Measurements from ENCODE around the gene TLL1.

TLL1 gene

DNA sequence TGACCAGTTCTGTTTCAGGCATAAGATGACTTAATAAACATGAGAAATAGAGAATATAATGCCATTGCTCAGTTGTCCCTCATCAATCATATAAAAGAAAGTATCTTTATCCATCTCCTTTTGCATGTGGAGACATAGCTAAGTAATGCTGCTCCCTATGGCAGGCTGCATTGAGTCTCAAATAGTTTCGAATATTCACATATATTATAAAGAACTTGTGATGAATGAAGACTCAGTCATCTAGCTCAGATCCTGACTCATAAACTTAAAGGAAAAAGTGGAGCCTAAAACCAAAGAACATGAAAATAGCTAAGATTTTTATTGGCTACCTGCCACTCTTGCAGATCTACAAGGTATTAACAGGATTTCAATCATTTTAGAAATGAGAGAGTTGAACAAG lies 11.7 kb upstream of the TLL1 start:
- Histone ChIP-seq H3K27me3 (ENCODE audit: control insufficient read depth, insufficient read depth, low read length) (no peaks in the 10 kb centered on the region), H3K36me3 (ENCODE audit: insufficient read depth, low read length) (no peaks in the 10 kb centered on the region), H3K9me3 (replicated peaks; ENCODE audit: low read length) (no peaks in the 10 kb centered on the region), H3K4me2 (ENCODE audit: low read length) (no peak overlapping the region), H3K4me1 (ENCODE audit: control insufficient read depth, insufficient read depth, low read length) (no peaks in the 10 kb centered on the region), H3K4me3 (ENCODE audit: low read length) (no peak overlapping the region), H3K9ac (ENCODE audit: low read depth, low read length) (no peak overlapping the region)

DNA sequence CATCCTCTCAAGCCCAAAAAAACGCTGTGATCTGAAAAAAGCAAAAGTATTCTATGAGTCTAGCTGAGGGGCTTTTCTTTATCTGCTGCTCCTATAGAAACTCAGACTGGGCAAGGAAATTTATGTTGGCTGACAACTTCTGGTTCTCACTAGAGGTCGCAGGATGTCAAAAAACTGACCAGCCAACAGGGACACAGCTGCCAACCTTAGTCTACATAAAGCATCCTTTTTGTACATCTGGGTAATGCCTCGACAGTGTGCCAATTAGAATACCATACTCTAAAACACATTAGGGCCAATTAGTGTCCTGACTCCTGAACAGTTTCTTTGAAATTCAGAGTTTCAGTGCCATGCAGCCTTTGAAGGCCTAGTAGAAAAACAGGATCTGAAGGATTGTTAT lies 8.8 kb upstream of the TLL1 start:
- Histone ChIP-seq H3K9ac (ENCODE audit: low read depth, low read length) (no peak overlapping the region), H3K36me3 (ENCODE audit: insufficient read depth, low read length) (no peaks in the 10 kb centered on the region), H3K4me3 (ENCODE audit: low read length) (no peak overlapping the region), H3K4me1 (ENCODE audit: control insufficient read depth, insufficient read depth, low read length) (no peaks in the 10 kb centered on the region), H3K27me3 (ENCODE audit: control insufficient read depth, insufficient read depth, low read length) (no peaks in the 10 kb centered on the region), H3K4me2 (ENCODE audit: low read length) (no peak overlapping the region), H3K9me3 (replicated peaks; ENCODE audit: low read length) (no peaks in the 10 kb centered on the region)

DNA sequence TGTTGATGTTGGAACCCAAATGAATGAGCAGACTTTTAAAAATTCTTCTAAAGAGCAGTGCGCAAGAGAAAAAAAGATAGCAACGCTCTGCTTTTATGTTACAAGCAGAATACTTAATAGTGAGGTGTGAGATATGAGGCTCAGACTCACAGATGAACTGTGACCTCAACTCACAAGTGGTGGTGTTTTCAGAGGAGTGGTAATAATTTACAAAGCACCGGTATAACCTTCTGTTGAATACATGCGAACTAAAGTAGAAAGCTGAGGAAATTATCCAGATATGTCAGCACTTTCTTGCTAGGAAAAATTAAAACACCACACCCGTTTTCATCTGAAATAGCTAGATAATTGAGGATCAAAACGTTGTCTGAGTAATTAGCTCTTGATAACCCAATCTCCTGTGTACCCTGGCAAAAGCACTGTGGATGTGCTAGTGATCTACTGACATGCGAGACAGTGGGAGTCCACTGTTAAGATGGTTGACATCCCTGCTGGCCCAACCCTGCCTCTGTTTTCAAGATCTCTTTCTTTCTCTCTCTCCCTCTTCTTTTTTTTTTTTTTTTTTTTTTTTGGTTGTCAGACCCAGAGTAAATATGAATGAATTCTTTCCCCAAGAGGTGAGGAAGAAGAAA lies 6.9 kb upstream of the TLL1 start:
- no peaks in the 10 kb centered on the region for H3K36me3 ChIP-seq (ENCODE audit: insufficient read depth, low read length)
- H3K9me3 ChIP-seq (replicated peaks; ENCODE audit: low read length), result no peaks in the 10 kb centered on the region
- no peak overlapping the region for H3K4me2 ChIP-seq (ENCODE audit: low read length)
- H3K9ac ChIP-seq (ENCODE audit: low read depth, low read length), result no peak overlapping the region
- H3K4me3 ChIP-seq (ENCODE audit: low read length), result no peak overlapping the region
- H3K4me1 ChIP-seq (ENCODE audit: control insufficient read depth, insufficient read depth, low read length), result no peaks in the 10 kb centered on the region
- H3K27me3 ChIP-seq (ENCODE audit: control insufficient read depth, insufficient read depth, low read length), result no peaks in the 10 kb centered on the region

DNA sequence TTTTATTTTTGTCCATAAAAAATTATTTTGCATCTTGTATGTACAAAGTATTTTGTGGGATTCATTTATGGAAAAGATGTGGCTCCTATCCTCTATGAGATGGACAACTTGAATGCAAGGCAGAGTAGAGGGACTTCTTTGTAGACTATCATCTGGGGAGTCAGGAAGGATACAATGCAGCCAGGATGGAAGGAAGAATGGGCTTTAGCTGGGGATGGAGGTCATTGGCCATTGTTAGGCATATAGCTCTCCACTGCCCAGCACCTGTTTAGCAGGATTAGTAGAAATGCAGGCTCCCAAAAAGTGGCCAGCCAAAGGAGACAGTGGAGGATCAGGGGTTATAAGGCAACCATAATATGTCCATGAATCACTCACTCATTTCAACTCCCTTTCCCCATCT lies 5.1 kb upstream of the TLL1 start:
- Histone ChIP-seq H3K4me2 (ENCODE audit: low read length) (no peak overlapping the region), H3K36me3 (ENCODE audit: insufficient read depth, low read length) (no peaks in the 10 kb centered on the region), H3K9ac (ENCODE audit: low read depth, low read length) (no peak overlapping the region), H3K4me3 (ENCODE audit: low read length) (no peak overlapping the region), H3K4me1 (ENCODE audit: control insufficient read depth, insufficient read depth, low read length) (peaks cover 4% of the 10 kb centered on the region), H3K27me3 (ENCODE audit: control insufficient read depth, insufficient read depth, low read length) (no peaks in the 10 kb centered on the region), H3K9me3 (replicated peaks; ENCODE audit: low read length) (no peaks in the 10 kb centered on the region)

DNA sequence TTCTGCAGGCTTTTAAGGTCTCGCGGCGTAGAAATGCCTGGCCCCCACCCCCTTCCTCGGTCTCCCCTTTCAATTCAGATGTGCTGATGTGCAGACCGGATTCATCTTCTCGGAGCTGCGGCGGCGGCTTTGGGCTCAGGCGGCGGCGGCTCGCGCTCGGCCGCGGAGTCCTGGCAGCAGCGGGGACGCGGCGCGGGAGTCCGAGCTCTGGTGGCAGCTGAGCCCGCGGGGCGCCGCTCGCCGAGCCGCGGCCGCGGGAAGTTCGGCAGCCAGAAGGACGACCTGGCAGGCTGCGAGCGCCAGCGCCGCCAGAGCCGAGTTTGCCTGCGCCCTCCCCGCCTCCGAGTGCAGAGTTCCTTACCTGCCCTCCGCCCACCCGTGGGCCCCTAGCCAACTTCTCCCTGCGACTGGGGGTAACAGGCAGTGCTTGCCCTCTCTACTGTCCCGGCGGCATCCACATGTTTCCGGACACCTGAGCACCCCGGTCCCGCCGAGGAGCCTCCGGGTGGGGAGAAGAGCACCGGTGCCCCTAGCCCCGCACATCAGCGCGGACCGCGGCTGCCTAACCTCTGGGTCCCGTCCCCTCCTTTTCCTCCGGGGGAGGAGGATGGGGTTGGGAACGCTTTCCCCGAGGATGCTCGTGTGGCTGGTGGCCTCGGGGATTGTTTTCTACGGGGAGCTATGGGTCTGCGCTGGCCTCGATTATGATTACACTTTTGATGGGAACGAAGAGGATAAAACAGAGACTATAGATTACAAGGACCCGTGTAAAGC lies 448 bp downstream of the TLL1 start:
- Histone ChIP-seq H3K9ac (ENCODE audit: low read depth, low read length) (peak overlapping the region; percentile 39), H3K36me3 (ENCODE audit: insufficient read depth, low read length) (no peaks in the 10 kb centered on the region), H3K4me2 (ENCODE audit: low read length) (peak overlapping the region; percentile 99), H3K27me3 (ENCODE audit: control insufficient read depth, insufficient read depth, low read length) (no peaks in the 10 kb centered on the region), H3K4me3 (ENCODE audit: low read length) (peak overlapping the region; percentile 88), H3K4me1 (ENCODE audit: control insufficient read depth, insufficient read depth, low read length) (peaks cover 11% of the 10 kb centered on the region), H3K9me3 (replicated peaks; ENCODE audit: low read length) (no peaks in the 10 kb centered on the region)

DNA sequence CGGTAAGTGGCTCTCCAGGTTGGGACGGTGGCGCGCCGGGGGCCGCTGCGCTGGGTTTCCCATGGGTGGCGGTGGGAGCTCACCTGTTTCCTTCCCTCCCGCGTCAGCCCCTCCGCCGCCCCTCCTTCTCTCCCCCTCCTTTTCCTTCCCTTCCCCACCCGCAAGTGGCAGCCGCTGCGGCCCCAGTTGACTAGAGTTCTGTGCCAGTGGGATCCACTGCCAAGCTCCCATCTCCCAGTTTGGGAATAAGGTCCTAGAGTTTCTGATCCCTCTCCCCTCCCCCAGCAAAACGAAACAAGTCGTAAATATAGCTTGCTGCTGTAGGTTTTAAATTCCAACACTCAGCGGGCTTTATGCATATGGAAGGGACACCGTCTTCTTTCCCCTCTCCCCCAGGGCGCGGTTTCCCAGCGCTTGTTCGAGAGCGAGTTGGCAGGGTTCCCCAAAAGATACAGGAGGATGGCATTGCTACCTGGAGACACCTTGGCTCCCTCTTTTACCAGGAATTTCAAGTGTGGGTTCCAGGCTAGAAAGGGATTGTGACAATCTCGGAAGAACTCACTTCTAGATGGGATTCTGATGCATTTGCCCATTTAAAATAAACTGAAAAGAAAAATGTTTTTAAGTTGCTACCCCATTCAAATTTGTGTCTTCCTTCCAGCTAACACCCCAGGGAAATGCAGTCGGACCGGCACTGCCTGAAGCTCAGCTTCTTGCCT lies 1.2 kb downstream of the TLL1 start:
- Histone ChIP-seq H3K4me2 (ENCODE audit: low read length) (peak overlapping the region; percentile 99), H3K4me1 (ENCODE audit: control insufficient read depth, insufficient read depth, low read length) (peaks cover 11% of the 10 kb centered on the region), H3K36me3 (ENCODE audit: insufficient read depth, low read length) (no peaks in the 10 kb centered on the region), H3K9me3 (replicated peaks; ENCODE audit: low read length) (no peaks in the 10 kb centered on the region), H3K4me3 (ENCODE audit: low read length) (peak overlapping the region; percentile 88), H3K27me3 (ENCODE audit: control insufficient read depth, insufficient read depth, low read length) (no peaks in the 10 kb centered on the region), H3K9ac (ENCODE audit: low read depth, low read length) (peak overlapping the region; percentile 39)

DNA sequence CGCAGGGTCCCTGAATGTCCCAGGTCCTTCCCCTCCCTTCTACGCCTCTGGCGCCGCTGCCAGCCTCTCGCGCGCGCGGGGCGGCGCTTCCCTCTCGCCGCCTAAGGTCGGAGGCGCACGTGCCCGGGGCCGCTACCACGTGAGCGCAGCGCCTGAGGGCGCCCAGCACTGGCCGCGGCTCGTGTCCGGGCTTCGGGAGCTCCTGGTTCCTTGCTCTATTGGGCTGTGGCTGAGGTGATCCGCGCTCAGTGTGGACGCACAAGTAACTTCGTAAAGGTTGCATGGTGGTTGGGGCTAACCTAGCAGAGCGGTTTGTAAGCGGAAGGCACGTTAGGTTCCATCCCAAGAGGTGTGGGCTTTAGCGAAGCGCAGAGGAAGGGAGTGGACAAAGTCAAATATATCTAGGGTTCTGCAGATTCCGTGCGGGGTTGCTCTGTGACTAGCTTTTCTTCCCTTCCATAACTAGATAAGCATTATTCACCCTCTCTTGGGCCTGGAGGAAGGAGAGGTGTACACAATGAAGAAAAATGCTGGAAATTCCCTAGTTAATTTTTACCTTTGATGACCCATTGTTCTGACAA lies 1.8 kb downstream of the TLL1 start:
- Histone ChIP-seq H3K4me3 (ENCODE audit: low read length) (peak overlapping the region; percentile 88), H3K27me3 (ENCODE audit: control insufficient read depth, insufficient read depth, low read length) (no peaks in the 10 kb centered on the region), H3K4me2 (ENCODE audit: low read length) (peak overlapping the region; percentile 99), H3K9me3 (replicated peaks; ENCODE audit: low read length) (no peaks in the 10 kb centered on the region), H3K36me3 (ENCODE audit: insufficient read depth, low read length) (no peaks in the 10 kb centered on the region), H3K9ac (ENCODE audit: low read depth, low read length) (peak overlapping the region; percentile 39), H3K4me1 (ENCODE audit: control insufficient read depth, insufficient read depth, low read length) (peaks cover 11% of the 10 kb centered on the region)

DNA sequence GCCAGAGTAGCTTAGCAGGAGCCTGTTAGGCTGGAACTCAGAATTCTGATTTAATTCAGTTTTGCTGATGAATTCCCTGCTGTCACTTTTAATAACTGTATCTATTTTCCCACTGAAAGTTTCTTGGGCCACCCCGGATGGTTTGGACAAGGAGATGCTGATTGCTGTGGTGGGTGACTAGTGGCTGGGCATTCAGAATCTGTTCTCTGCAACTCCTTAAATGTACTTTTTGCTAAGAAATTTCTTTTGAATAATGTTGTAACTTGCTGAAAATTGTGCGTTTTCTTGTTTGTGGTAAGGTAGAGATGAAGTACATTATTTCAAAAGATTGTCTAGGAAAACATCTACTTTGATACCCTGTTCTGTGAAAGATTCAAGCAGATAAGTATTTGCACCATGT lies 2.4 kb downstream of the TLL1 start:
- Histone ChIP-seq H3K4me3 (ENCODE audit: low read length) (no peak overlapping the region), H3K27me3 (ENCODE audit: control insufficient read depth, insufficient read depth, low read length) (no peaks in the 10 kb centered on the region), H3K4me2 (ENCODE audit: low read length) (peak overlapping the region; percentile 99), H3K9me3 (replicated peaks; ENCODE audit: low read length) (no peaks in the 10 kb centered on the region), H3K36me3 (ENCODE audit: insufficient read depth, low read length) (no peaks in the 10 kb centered on the region), H3K9ac (ENCODE audit: low read depth, low read length) (no peak overlapping the region), H3K4me1 (ENCODE audit: control insufficient read depth, insufficient read depth, low read length) (peaks cover 11% of the 10 kb centered on the region)

DNA sequence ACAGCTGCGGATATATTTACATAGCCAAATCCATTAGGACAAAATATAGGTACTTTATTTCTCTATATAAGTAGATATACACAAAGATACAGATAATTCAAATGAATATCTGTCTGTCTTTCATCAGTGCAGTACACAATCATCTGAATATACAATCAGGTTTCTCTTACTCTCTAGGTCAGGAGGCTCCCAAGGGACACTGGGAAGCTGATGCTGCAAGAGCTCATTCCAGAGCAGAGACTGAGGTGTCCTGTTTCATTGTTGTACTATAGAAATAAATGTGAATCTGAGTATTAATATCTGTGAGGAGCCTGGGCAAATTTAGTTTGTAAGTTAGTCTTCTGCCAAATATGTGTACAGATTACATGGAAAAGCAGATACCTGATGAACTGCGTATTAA lies 4.2 kb downstream of the TLL1 start:
- Histone ChIP-seq H3K4me3 (ENCODE audit: low read length) (no peak overlapping the region), H3K4me1 (ENCODE audit: control insufficient read depth, insufficient read depth, low read length) (peaks cover 9% of the 10 kb centered on the region), H3K36me3 (ENCODE audit: insufficient read depth, low read length) (no peaks in the 10 kb centered on the region), H3K4me2 (ENCODE audit: low read length) (no peak overlapping the region), H3K27me3 (ENCODE audit: control insufficient read depth, insufficient read depth, low read length) (no peaks in the 10 kb centered on the region), H3K9me3 (replicated peaks; ENCODE audit: low read length) (no peaks in the 10 kb centered on the region), H3K9ac (ENCODE audit: low read depth, low read length) (no peak overlapping the region)

DNA sequence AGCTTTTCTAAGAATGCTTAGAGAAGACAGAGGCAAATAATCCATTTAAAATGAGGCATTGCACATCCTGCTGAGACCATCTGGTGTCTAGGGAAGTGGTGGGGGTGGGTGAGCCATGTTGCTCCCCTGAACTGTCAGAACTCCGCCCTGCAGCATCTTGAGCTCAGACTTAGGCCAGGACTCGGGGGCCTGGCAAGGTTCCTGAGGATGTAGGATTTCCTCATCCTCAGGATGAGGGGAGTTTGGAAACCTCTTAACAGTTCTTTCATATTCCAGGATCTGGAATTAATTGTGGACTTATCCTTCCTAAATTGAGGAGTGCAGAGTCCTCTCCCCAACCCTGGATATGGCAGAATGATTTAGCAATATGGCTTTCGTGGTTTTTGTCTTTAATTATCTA lies 6.6 kb downstream of the TLL1 start:
- Histone ChIP-seq H3K36me3 (ENCODE audit: insufficient read depth, low read length) (no peaks in the 10 kb centered on the region), H3K4me1 (ENCODE audit: control insufficient read depth, insufficient read depth, low read length) (peaks cover 5% of the 10 kb centered on the region), H3K4me2 (ENCODE audit: low read length) (no peak overlapping the region), H3K4me3 (ENCODE audit: low read length) (no peak overlapping the region), H3K9ac (ENCODE audit: low read depth, low read length) (no peak overlapping the region), H3K27me3 (ENCODE audit: control insufficient read depth, insufficient read depth, low read length) (no peaks in the 10 kb centered on the region), H3K9me3 (replicated peaks; ENCODE audit: low read length) (no peaks in the 10 kb centered on the region)

DNA sequence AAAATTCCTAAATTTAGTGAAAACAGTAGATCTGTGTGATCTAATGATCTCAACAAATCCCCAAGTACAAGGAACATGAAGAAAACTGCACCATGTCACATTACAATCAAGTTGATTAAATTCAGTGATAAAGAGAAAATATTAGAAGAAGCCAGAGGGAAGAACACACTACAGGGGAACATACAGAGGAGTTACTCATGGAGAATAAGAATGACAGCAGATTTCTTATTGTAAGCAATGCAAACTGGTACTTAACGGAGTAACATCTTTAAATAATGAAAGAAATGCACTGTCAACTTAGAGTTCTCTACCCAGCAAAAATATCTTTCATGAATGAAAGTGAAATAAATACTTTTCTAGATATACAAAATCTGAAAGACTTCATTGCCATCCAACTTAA lies 21.1 kb downstream of the TLL1 start:
- H3K4me3 ChIP-seq (ENCODE audit: low read length), result no peak overlapping the region
- no peak overlapping the region for H3K9ac ChIP-seq (ENCODE audit: low read depth, low read length)
- no peaks in the 10 kb centered on the region for H3K4me1 ChIP-seq (ENCODE audit: control insufficient read depth, insufficient read depth, low read length)
- no peaks in the 10 kb centered on the region for H3K9me3 ChIP-seq (replicated peaks; ENCODE audit: low read length)
- H3K4me2 ChIP-seq (ENCODE audit: low read length), result no peak overlapping the region
- no peaks in the 10 kb centered on the region for H3K27me3 ChIP-seq (ENCODE audit: control insufficient read depth, insufficient read depth, low read length)
- H3K36me3 ChIP-seq (ENCODE audit: insufficient read depth, low read length), result no peaks in the 10 kb centered on the region

Measured in skeletal muscle satellite cell (primary cell).